ENCODE data around the gene MKKS. TPM values are rescaled to one million over a fixed set of nuclear protein-coding genes. Genes with fewer than 3 reads are reported as not detected.

Gene MKKS
- total and polyA plus RNA-seq, 2 experiments from 2014 or later = 15.0 to 17.4 TPM

DNA sequence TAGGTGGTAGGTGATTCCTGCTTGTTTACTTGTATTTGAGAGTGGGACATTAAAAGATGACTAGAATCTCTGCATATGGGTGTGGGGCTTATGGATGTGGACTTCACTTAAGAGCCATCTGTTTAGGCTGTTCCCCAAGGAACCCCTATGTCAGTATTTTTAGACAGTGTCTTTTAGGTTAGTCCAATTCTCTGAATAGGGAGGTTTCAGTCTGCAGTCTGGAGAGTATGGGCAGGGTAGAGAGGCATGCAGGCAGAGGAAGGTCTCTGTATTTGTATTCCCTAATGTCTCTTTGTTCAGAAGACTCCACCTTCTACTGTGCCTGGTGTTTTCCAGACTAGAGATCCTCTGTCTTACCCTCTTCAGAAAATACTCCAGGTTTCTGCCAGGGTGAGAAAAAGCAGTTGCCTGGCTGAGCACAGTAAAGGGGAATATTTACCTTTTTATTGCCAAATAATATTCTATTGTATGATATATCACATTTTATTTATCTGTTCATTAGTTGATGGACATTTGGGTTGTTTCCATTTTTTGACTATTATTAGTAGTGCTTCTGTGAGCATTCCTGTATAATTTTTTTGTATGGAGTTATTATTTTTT is 20.2 kb upstream of the MKKS start:
- Histone ChIP-seq H3K27ac (no peak overlapping the region), H3K9me2 (replicated peaks; ENCODE audit: insufficient read depth) (no peaks in the 10 kb centered on the region), H3K27me3 (no peaks in the 10 kb centered on the region), H4K20me1 (ENCODE audit: insufficient read depth, poor library complexity, severe bottlenecking) (no peaks in the 10 kb centered on the region), H2AFZ (no peak overlapping the region), H3K9me3 (ENCODE audit: low read depth) (no peaks in the 10 kb centered on the region), H3K4me1 (ENCODE audit: insufficient read depth) (no peaks in the 10 kb centered on the region), H3K4me2 (no peak overlapping the region), H3K4me3 (no peak overlapping the region), H3K79me2 (peaks cover 35% of the 10 kb centered on the region), H3K36me3 (replicated peaks; ENCODE audit: insufficient read depth, low read depth) (no peaks in the 10 kb centered on the region)
- TF ChIP-seq, protein P1, sequence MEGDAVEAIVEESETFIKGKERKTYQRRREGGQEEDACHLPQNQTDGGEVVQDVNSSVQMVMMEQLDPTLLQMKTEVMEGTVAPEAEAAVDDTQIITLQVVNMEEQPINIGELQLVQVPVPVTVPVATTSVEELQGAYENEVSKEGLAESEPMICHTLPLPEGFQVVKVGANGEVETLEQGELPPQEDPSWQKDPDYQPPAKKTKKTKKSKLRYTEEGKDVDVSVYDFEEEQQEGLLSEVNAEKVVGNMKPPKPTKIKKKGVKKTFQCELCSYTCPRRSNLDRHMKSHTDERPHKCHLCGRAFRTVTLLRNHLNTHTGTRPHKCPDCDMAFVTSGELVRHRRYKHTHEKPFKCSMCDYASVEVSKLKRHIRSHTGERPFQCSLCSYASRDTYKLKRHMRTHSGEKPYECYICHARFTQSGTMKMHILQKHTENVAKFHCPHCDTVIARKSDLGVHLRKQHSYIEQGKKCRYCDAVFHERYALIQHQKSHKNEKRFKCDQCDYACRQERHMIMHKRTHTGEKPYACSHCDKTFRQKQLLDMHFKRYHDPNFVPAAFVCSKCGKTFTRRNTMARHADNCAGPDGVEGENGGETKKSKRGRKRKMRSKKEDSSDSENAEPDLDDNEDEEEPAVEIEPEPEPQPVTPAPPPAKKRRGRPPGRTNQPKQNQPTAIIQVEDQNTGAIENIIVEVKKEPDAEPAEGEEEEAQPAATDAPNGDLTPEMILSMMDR (IDR thresholded peaks at IDR 0.05; ENCODE audit: poor library complexity) = no peak
- DNase-seq (ENCODE audit: low spot score) = no peak

DNA sequence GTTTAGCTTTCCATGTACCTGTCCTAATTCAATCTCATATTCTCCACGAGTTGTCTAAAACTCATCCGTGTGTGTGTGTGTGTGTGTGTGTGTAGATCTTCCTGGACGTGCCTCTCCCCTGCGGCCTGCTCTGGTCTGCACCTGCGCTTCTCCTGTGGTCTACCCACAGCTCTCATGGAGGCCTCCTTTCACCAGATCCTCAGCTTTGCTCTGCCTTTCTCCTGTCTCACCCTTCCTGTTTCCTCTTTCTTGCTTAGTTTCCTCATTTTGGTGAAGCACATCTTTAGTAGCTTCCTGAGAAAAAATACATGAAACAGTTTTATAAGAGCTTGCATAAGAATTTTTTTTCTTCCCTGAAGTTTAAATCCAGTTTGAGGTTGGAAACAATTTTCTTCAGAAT is 19.2 kb upstream of the MKKS start:
- H3K9me2 ChIP-seq (replicated peaks; ENCODE audit: insufficient read depth) = no peaks in the 10 kb centered on the region
- no peaks in the 10 kb centered on the region for H3K27me3 ChIP-seq
- DNase-seq (ENCODE audit: low spot score) = no peak
- no peak overlapping the region for H3K4me2 ChIP-seq
- no peak overlapping the region for H2AFZ ChIP-seq
- TF ChIP-seq EZH2phosphoT487 (IDR thresholded peaks at IDR 0.05; ENCODE audit: low read depth, severe bottlenecking, unreplicated experiment) (no peak), EZH2 (IDR thresholded peaks at IDR 0.05; ENCODE audit: borderline replicate concordance) (no peak)
- TF ChIP-seq, protein P1 (IDR thresholded peaks at IDR 0.05; ENCODE audit: poor library complexity) = no peak
- no peaks in the 10 kb centered on the region for H3K9me3 ChIP-seq (ENCODE audit: low read depth)
- H3K36me3 ChIP-seq (replicated peaks; ENCODE audit: insufficient read depth, low read depth) = no peaks in the 10 kb centered on the region
- H4K20me1 ChIP-seq (ENCODE audit: insufficient read depth, poor library complexity, severe bottlenecking) = no peaks in the 10 kb centered on the region
- H3K79me2 ChIP-seq = peaks cover 44% of the 10 kb centered on the region
- no peak overlapping the region for H3K27ac ChIP-seq
- H3K4me1 ChIP-seq (ENCODE audit: insufficient read depth) = no peaks in the 10 kb centered on the region
- WGBS (ENCODE audit: low lambda C conversion rate, missing lambda C conversion rate) = 80% methylated on average over 5 of the region's 5 CpGs
- H3K4me3 ChIP-seq = no peak overlapping the region

DNA sequence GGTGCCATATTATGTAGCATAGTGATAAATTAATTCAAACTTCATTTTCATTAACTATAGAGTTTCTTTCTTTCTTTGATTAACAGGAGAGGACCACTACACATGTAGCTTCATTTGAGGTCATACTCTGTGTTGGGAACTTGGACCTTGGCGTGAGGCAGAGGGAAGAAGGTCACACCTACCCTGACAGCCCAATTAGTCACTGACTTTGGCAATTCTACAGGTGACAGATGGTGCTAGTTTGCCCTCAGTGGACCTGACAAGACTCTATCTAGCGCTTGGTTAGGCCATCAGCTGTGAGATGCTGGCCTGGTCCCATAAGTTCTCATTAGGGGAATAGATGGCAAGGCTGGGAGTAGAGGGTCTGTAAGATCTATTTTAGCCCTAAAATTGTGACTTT is 15.2 kb upstream of the MKKS start:
- DNase-seq (ENCODE audit: low spot score) = no peak
- H3K36me3 ChIP-seq (replicated peaks; ENCODE audit: insufficient read depth, low read depth) = no peaks in the 10 kb centered on the region
- H3K4me1 ChIP-seq (ENCODE audit: insufficient read depth) = no peaks in the 10 kb centered on the region
- H3K4me2 ChIP-seq = no peak overlapping the region
- H3K27me3 ChIP-seq = no peaks in the 10 kb centered on the region
- 100% methylated on average over 2 of the region's 2 CpGs for WGBS (ENCODE audit: low lambda C conversion rate, missing lambda C conversion rate)
- H3K9me2 ChIP-seq (replicated peaks; ENCODE audit: insufficient read depth) = no peaks in the 10 kb centered on the region
- H4K20me1 ChIP-seq (ENCODE audit: insufficient read depth, poor library complexity, severe bottlenecking) = no peaks in the 10 kb centered on the region
- H3K4me3 ChIP-seq = no peak overlapping the region
- peaks cover 22% of the 10 kb centered on the region for H3K79me2 ChIP-seq
- H3K9me3 ChIP-seq (ENCODE audit: low read depth) = no peaks in the 10 kb centered on the region
- H2AFZ ChIP-seq = no peak overlapping the region
- TF ChIP-seq EZH2phosphoT487 (IDR thresholded peaks at IDR 0.05; ENCODE audit: low read depth, severe bottlenecking, unreplicated experiment) (no peak), EZH2 (IDR thresholded peaks at IDR 0.05; ENCODE audit: borderline replicate concordance) (no peak)
- TF ChIP-seq, protein P1 (IDR thresholded peaks at IDR 0.05; ENCODE audit: poor library complexity) = no peak
- no peak overlapping the region for H3K27ac ChIP-seq

All from hepatocyte (in vitro differentiated cells).